Measurements from ENCODE around the gene DISC1.

The DISC1 gene

DNA sequence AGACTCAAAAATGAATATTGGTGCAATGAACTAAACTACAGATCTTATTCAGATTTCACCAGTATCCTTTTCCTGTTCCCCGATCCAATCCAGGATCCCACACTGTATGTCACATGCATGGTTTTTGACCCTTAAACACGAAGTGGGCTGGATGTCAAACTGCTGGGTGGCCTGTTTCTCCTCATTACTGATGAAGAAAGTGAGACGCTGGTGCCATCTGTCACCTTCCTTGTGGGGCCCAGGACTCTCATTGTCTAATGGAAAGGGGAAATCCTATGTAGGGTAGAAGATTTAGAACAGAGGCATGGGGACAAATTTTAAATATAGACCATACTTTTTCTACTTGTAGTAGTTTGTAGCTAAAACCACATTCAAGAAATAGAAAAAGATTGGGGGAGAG is 56.2 kb downstream of the DISC1 start:
- TF ChIP-seq, protein P1, sequence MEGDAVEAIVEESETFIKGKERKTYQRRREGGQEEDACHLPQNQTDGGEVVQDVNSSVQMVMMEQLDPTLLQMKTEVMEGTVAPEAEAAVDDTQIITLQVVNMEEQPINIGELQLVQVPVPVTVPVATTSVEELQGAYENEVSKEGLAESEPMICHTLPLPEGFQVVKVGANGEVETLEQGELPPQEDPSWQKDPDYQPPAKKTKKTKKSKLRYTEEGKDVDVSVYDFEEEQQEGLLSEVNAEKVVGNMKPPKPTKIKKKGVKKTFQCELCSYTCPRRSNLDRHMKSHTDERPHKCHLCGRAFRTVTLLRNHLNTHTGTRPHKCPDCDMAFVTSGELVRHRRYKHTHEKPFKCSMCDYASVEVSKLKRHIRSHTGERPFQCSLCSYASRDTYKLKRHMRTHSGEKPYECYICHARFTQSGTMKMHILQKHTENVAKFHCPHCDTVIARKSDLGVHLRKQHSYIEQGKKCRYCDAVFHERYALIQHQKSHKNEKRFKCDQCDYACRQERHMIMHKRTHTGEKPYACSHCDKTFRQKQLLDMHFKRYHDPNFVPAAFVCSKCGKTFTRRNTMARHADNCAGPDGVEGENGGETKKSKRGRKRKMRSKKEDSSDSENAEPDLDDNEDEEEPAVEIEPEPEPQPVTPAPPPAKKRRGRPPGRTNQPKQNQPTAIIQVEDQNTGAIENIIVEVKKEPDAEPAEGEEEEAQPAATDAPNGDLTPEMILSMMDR (conservative IDR thresholded peaks at IDR 0.05; ENCODE audit: low read depth, low read length): no peak
- H3K4me3 ChIP-seq (ENCODE audit: low read depth, low read length): no peak overlapping the region
- DNase-seq (ENCODE audit: low read depth): no peak

DNA sequence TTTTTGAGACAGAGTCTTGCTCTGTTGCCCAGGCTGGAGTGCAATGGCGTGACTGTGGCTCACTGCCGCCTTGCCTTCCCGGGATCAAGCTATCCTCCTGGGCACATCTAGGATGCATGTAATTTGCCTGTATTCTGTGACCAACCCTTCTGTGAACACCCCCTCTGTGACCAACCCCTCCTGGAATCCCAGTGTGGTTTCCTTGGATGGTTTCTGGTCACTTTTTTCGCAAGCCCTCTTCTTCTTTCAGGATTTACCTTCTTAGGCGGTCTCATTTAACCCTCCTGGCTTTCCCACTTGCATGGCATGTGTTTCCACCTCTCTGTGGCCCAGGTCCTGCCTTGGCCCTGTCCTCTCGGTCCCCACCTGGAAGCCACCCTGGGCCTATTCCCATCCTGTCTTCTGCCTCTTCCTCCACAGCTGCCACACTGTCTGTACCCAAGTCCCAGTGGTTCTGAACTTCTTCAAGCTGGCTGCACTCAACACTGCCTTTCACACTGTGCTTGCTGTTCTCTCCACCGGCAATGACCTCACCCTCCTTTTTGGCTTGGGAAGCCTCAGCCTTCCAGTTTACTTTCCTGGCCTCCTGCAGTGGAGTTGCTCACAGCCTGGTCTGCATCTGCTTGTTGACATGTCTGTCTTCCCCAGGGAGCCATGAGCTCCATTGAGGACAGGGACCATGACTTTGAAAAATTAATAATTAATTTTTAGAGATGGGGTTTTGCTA is 57.0 kb downstream of the DISC1 start:
- TF ChIP-seq, protein P1 (conservative IDR thresholded peaks at IDR 0.05; ENCODE audit: low read depth, low read length): no peak
- DNase-seq (ENCODE audit: low read depth): peak; percentile 45
- no peak overlapping the region for H3K4me3 ChIP-seq (ENCODE audit: low read depth, low read length)

DNA sequence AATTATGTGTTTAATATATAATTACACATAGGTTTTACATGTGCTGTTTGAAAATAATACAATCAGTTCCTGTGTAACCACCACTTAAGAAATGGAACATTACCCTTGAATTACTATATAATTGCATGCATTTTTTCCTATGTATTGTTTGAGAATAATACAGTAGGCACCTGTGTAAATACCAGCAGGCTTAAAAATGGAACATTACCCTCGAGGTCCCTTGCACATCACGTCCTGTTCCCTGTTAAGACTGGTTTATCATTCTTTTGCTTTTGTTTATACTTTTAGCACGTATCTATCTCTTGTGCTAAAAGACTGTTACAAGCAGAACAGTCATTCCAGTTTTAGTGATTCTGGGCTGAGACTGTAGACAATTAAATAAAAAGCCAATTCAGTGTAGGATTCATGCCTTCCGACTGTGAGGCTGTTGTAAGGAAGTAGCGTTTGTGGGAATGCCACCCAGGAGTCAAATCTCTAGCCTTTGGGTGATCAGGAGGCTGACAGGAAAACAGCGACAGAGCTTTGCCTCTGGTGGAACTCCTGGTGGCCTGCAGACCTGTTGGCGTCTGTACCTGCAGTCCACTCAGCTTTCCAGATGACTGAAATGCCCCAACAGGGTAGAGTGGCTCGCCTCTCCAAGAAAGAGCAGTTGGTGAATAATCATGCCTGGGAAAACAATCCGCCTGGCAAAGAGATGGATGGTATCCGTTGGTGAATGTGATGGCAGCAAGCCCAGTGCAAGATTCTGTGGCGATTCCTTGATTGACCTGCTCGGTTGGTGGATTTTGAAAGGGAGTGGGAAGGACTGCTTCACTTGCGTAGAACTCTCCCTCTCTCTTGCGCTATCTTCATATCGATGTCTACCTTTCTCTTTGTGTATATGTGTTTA is 58.0 kb downstream of the DISC1 start:
- no peak overlapping the region for H3K4me3 ChIP-seq (ENCODE audit: low read depth, low read length)
- TF ChIP-seq, protein P1 (conservative IDR thresholded peaks at IDR 0.05; ENCODE audit: low read depth, low read length): no peak
- DNase-seq (ENCODE audit: low read depth): no peak

DNA sequence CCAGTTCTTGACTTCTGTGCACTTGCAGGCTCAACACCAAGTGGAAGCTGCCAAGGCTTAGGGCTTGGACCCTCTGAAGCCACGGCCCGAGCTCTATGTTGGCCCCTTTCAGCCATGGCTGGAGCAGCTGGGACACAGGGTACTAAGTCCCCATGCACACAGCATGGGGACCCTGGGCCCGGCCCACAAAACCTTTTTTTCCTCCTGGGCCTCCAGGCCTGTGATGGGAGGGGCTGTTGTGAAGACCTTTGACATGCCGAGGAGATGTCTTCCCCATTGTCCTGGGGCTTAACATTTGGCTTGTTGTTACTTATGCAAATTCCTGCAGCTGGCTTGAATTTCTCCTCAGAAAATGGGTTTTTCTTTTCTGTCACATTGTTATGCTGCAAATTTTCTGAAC is 59.8 kb downstream of the DISC1 start:
- H3K4me3 ChIP-seq (ENCODE audit: low read depth, low read length): no peak overlapping the region
- no peak for DNase-seq (ENCODE audit: low read depth)
- TF ChIP-seq, protein P1 (conservative IDR thresholded peaks at IDR 0.05; ENCODE audit: low read depth, low read length): no peak

DNA sequence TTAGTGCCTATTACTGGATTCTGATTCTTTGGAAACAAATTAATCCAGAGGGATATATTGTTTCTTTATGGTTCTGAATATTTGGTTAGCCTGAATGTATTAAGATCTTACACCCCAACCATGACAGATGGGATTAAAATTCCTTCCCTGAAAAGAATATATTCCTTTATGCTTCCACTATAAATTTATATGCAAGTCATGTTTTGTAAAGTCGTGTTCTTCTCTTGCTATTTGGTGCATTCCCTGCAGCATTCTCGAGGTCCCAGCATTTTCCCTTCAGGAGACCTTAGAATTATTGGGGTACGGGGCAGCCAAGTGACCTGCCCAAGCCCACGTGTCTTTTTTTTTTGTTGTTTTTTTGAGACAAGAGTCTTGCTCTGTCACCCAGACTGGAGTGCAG is 62.4 kb downstream of the DISC1 start:
- TF ChIP-seq, protein P1 (conservative IDR thresholded peaks at IDR 0.05; ENCODE audit: low read depth, low read length): no peak
- DNase-seq (ENCODE audit: low read depth): no peak
- no peak overlapping the region for H3K4me3 ChIP-seq (ENCODE audit: low read depth, low read length)

DNA sequence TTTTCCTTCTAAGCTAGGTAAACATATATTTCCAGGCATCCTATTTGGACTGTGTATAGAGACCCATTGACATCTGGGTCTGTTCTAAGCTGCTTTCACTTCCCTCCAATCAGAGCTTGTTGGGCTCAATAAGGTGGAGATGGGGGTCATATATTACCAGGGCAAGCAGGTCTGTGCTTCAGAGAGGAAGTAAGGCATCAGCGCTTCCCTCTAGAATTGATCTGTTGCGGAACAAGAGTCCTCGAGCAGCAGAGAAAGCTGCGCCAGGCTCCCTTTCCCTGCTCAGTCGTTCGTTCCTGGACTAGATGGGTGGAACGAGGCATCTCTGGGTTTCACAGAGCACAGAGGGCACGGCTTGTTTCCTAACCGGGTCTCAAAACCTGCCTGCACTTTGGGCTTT is 63.5 kb downstream of the DISC1 start:
- TF ChIP-seq, protein P1 (conservative IDR thresholded peaks at IDR 0.05; ENCODE audit: low read depth, low read length): no peak
- DNase-seq (ENCODE audit: low read depth): no peak
- no peak overlapping the region for H3K4me3 ChIP-seq (ENCODE audit: low read depth, low read length)
